K562 (cell line): ENCODE results near the gene CPT1B. TPM values are rescaled to one million over a fixed set of nuclear protein-coding genes. Genes with fewer than 3 reads are reported as not detected.

Source experiments
- CSDE1 ChIP-seq, 2 experiments: fragments of 450-650 bp; IDR thresholded peaks; 2 replicates each; pipeline ENCODE4 v1.6.1; 2016; ENCODE audit warnings: mild to moderate bottlenecking in 1 of 2
- DIDO1 ChIP-seq: fragments of 450-650 bp; IDR thresholded peaks from 2 replicates; pipeline ENCODE4 v1.6.1; 2016; ENCODE audit warnings: low read depth, missing biosample characterization, missing genetic modification characterization
- EWSR1 ChIP-seq: fragments of 450-650 bp; IDR thresholded peaks from 2 replicates; pipeline ENCODE4 v1.6.1; 2018; ENCODE audit warnings: borderline replicate concordance, mild to moderate bottlenecking, low read depth, moderate library complexity; ENCODE audit not compliant: partially characterized antibody
- GATAD2A ChIP-seq: fragments of 450-650 bp; IDR thresholded peaks from 2 replicates; pipeline ENCODE4 v1.6.1; 2017
- PHF20 ChIP-seq: fragments of 450-650 bp; IDR thresholded peaks from 2 replicates; pipeline ENCODE4 v1.6.1; 2018; ENCODE audit not compliant: partially characterized antibody
- RFX5 ChIP-seq: IDR thresholded peaks from 2 replicates; pipeline ENCODE4 v1.6.1; 2011; ENCODE audit warnings: low read depth, mild to moderate bottlenecking, improper control_type of control experiment, low read length
- SRF ChIP-seq, 2 experiments: fragments of 250-450, 450-650 bp in 1 of 2; sonication (Bioruptor Pico) in 1 of 2; sonication (generic) in 1 of 2; formaldehyde crosslinking; IDR thresholded peaks; 2 replicates each; pipeline versions ENCODE4 v1.5.0 to v1.5.1; 2020 to 2022; ENCODE audit warnings: mild to moderate bottlenecking in 1 of 2, missing genetic modification reagents in 1 of 2
- TCF3 ChIP-seq: sonication (generic); formaldehyde crosslinking; IDR thresholded peaks from 2 replicates; pipeline ENCODE4 v1.4.0; 2020; ENCODE audit warnings: mild to moderate bottlenecking, missing genetic modification reagents
- TCF7 ChIP-seq: sonication (generic); IDR thresholded peaks from 2 replicates; pipeline ENCODE4 v1.6.1; 2016; ENCODE audit warnings: antibody characterized with exemption, borderline replicate concordance
- U2AF1 ChIP-seq: fragments of 200-400 bp; formaldehyde crosslinking; optimal IDR thresholded peaks from 2 replicates; pipeline ENCODE3; 2017; ENCODE audit warnings: mild to moderate bottlenecking, low read depth, low read length, moderate library complexity
- YY1 ChIP-seq, 3 experiments: IDR thresholded peaks; 2 replicates each; pipeline ENCODE4 v1.6.1; 2011; ENCODE audit warnings: low read length in 2 of 3, mild to moderate bottlenecking in 2 of 3, moderate library complexity in 2 of 3, borderline replicate concordance in 1 of 3, control low read depth in 1 of 3, low read depth in 1 of 3; ENCODE audit not compliant: insufficient read depth in 3 of 3, insufficient replicate concordance in 2 of 3, control insufficient read depth in 1 of 3, insufficient read length in 1 of 3; ENCODE audit errors: extremely low read depth in 1 of 3
- ZNF212 ChIP-seq: fragments of 450-650 bp; formaldehyde crosslinking; IDR thresholded peaks from 2 replicates; pipeline ENCODE4 v1.4.0; 2020; ENCODE audit warnings: mild to moderate bottlenecking
- ZNF384 ChIP-seq: IDR thresholded peaks from 2 replicates; pipeline ENCODE4 v1.6.1; 2012; ENCODE audit warnings: low read depth, low read length, improper control_type of control experiment
- ZNF445 ChIP-seq: fragments of 250-450 bp; sonication (Bioruptor Pico); IDR thresholded peaks from 2 replicates; pipeline ENCODE4 v1.4.0; 2020; ENCODE audit warnings: low read depth, mild to moderate bottlenecking, moderate library complexity
- ZNF507 ChIP-seq: conservative IDR thresholded peaks from 2 replicates; pipeline ENCODE4 v1.6.1; 2017; ENCODE audit warnings: missing genetic modification characterization, missing compliant biosample characterization
- polyA plus RNA-seq, 8 experiments: library from polyadenylated mRNA; depleted of rRNA in 4 of 8; stranded (reverse) in 5 of 8; unstranded in 3 of 8; fragments of >200 nt; fragmentation: Nextera tagmentation in 2 of 8; fragmentation: Illumina TruSeq in 1 of 8; extraction: Ambion mirVana in 2 of 8; extraction: Trizol in 1 of 8; gene quantifications; 2 replicates each; pipeline versions ENCODE4 v1.2.1 to v1.2.3, GENCODE V29; 2011 to 2014; ENCODE audit warnings: inconsistent platforms in 1 of 8, missing spikeins in 1 of 8
- total RNA-seq, 7 experiments: library from RNA; depleted of rRNA in 6 of 7; stranded (reverse); fragments of >200 nt in 6 of 7; fragmentation: Illumina TruSeq in 2 of 7; extraction: Trizol in 2 of 7; gene quantifications; 2 replicates each; pipeline versions ENCODE4 v1.2.1 to v1.2.3, GENCODE V29; 2011 to 2021; ENCODE audit warnings: low replicate concordance in 1 of 7
- TF ChIP-seq, protein P1 (sequence below): fragments of 250-450 bp; sonication (Bioruptor Pico); IDR thresholded peaks from 2 replicates; pipeline ENCODE4 v1.5.0; 2022; ENCODE audit warnings: mild to moderate bottlenecking
- TF ChIP-seq, protein P2 (sequence below): fragments of 450-650 bp; IDR thresholded peaks from 2 replicates; pipeline ENCODE4 v1.6.1; 2017; ENCODE audit warnings: antibody characterized with exemption
- TF ChIP-seq, protein P3 (sequence below): fragments of 450-650 bp; IDR thresholded peaks from 2 replicates; pipeline ENCODE4 v1.6.1; 2018; ENCODE audit warnings: mild to moderate bottlenecking, low read depth; ENCODE audit not compliant: partially characterized antibody
- TF ChIP-seq, protein P4 (sequence below): fragments of 250-450 bp; sonication (Bioruptor Pico); IDR thresholded peaks from 2 replicates; pipeline ENCODE4 v1.5.0; 2021; ENCODE audit warnings: mild to moderate bottlenecking, borderline replicate concordance

Gene CPT1B
- total and polyA plus RNA-seq, 9 of the 15 experiments (the other 6 are each of a cell fraction or from before 2014, with no cell fraction given), result 0.35 to 6.1 (median 2.6) TPM

DNA sequence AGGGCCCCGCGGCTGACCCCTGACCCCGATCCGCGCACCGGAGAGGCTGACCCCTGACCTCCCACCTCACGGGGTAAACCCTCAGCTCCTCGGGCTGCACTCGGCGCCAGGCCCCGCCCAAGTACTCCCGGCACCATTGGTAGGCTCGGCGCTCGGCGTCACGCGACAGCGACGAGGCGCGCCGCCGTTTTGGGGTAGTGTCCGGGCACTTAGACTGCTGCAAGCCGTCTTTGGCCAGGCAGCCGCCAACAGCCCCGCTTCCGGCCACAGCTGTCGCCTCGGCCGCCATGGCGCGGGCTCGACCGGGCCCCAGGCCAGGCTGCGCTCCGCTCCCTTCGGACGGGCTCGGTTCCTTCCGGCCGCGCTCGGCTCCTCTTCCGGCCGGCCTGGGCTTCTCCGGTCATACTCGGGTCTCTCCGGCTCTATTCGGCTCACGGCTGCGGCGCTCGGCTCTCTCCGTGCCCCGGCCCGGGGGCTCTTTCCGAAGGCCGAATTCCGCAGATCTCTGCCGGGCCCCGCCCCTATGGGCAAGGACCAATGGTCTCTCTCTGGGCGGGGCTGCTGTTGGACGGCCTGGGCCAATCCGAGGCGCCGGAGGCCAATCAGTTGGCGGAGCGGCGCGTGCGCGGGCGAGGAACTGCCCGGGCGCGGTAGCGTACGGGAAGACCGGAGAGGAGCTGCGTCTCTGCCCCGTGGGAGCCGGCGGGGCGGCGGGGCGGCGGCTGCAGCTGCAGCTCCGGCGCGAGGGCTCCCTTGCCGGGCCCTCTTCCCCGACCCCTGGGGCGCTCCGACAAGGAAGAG, 4.5 kb upstream of the CPT1B start, which contains the start of gene CHKB (continued):
- TF ChIP-seq, protein P1, sequence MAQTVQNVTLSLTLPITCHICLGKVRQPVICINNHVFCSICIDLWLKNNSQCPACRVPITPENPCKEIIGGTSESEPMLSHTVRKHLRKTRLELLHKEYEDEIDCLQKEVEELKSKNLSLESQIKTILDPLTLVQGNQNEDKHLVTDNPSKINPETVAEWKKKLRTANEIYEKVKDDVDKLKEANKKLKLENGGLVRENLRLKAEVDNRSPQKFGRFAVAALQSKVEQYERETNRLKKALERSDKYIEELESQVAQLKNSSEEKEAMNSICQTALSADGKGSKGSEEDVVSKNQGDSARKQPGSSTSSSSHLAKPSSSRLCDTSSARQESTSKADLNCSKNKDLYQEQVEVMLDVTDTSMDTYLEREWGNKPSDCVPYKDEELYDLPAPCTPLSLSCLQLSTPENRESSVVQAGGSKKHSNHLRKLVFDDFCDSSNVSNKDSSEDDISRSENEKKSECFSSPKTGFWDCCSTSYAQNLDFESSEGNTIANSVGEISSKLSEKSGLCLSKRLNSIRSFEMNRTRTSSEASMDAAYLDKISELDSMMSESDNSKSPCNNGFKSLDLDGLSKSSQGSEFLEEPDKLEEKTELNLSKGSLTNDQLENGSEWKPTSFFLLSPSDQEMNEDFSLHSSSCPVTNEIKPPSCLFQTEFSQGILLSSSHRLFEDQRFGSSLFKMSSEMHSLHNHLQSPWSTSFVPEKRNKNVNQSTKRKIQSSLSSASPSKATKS (CRISPR knock-in tag), result no peak
- TF ChIP-seq SRF (CRISPR knock-in tag; IDR thresholded peaks at IDR 0.05) (no peak), RFX5 (no peak), TCF3 (CRISPR knock-in tag) (no peak), ZNF445 (no peak), YY1 (IDR thresholded peaks at IDR 0.05; ENCODE audit: borderline replicate concordance in 1 of 3, control insufficient read depth in 1 of 3, extremely low read depth in 1 of 3, insufficient read depth in 3 of 3, insufficient read length in 1 of 3, insufficient replicate concordance in 2 of 3, low read depth in 1 of 3, low read length in 2 of 3) (peak; percentile 33 to 72 (median 61)), ZNF212 (CRISPR knock-in tag) (no peak), DIDO1 (tag) (no peak), ZNF384 (no peak), PHF20 (peak; percentile 78), TCF7 (no peak), GATAD2A (peak; percentile 98), CSDE1 (IDR thresholded peaks at IDR 0.05) (no peak), ZNF507 (tag) (no peak), EWSR1 (no peak), U2AF1 (peak; percentile 29)
- TF ChIP-seq, protein P2, sequence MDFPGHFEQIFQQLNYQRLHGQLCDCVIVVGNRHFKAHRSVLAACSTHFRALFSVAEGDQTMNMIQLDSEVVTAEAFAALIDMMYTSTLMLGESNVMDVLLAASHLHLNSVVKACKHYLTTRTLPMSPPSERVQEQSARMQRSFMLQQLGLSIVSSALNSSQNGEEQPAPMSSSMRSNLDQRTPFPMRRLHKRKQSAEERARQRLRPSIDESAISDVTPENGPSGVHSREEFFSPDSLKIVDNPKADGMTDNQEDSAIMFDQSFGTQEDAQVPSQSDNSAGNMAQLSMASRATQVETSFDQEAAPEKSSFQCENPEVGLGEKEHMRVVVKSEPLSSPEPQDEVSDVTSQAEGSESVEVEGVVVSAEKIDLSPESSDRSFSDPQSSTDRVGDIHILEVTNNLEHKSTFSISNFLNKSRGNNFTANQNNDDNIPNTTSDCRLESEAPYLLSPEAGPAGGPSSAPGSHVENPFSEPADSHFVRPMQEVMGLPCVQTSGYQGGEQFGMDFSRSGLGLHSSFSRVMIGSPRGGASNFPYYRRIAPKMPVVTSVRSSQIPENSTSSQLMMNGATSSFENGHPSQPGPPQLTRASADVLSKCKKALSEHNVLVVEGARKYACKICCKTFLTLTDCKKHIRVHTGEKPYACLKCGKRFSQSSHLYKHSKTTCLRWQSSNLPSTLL, result no peak
- TF ChIP-seq, protein P3, sequence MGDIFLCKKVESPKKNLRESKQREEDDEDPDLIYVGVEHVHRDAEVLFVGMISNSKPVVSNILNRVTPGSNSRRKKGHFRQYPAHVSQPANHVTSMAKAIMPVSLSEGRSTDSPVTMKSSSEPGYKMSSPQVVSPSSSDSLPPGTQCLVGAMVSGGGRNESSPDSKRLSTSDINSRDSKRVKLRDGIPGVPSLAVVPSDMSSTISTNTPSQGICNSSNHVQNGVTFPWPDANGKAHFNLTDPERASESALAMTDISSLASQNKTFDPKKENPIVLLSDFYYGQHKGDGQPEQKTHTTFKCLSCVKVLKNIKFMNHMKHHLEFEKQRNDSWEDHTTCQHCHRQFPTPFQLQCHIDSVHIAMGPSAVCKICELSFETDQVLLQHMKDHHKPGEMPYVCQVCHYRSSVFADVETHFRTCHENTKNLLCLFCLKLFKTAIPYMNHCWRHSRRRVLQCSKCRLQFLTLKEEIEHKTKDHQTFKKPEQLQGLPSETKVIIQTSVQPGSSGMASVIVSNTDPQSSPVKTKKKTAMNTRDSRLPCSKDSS, result no peak
- TF ChIP-seq, protein P4, sequence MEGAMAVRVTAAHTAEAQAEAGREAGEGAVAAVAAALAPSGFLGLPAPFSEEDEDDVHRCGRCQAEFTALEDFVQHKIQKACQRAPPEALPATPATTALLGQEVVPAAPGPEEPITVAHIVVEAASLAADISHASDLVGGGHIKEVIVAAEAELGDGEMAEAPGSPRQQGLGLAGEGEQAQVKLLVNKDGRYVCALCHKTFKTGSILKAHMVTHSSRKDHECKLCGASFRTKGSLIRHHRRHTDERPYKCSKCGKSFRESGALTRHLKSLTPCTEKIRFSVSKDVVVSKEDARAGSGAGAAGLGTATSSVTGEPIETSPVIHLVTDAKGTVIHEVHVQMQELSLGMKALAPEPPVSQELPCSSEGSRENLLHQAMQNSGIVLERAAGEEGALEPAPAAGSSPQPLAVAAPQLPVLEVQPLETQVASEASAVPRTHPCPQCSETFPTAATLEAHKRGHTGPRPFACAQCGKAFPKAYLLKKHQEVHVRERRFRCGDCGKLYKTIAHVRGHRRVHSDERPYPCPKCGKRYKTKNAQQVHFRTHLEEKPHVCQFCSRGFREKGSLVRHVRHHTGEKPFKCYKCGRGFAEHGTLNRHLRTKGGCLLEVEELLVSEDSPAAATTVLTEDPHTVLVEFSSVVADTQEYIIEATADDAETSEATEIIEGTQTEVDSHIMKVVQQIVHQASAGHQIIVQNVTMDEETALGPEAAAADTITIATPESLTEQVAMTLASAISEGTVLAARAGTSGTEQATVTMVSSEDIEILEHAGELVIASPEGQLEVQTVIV (CRISPR knock-in tag), result no peak
